HepG2 (cell line): ENCODE data around the gene PRKD2.

ENCODE experiments used
- ELF4 ChIP-seq: sonication (generic); formaldehyde crosslinking; IDR thresholded peaks from 2 replicates; pipeline ENCODE4 v1.5.0; 2020; ENCODE audit warnings: missing genetic modification reagents, mild to moderate bottlenecking, moderate library complexity, borderline replicate concordance
- EZH2 ChIP-seq: conservative IDR thresholded peaks from 2 replicates; pipeline ENCODE4 v1.6.1; 2012; ENCODE audit warnings: mild to moderate bottlenecking, low read depth, low read length, moderate library complexity
- ZNF530 ChIP-seq: sonication (generic); formaldehyde crosslinking; IDR thresholded peaks from 2 replicates; pipeline ENCODE4 v1.5.0; 2020; ENCODE audit warnings: low read depth, mild to moderate bottlenecking, missing genetic modification reagents

GRCh38 chr19:46730187-46730586 lies 13.3 kb upstream of the PRKD2 start:
- no peak for TF ChIP-seq ELF4
- no peak for TF ChIP-seq EZH2
- no peak for TF ChIP-seq ZNF530
